Peyer's patch (tissue), 4 donors: ENCODE measurements around the gene DCAF17.

Source experiments
- POLR2A ChIP-seq, 2 donors: fragments of 450-650 bp; IDR thresholded peaks; one replicate each; pipeline ENCODE4 v1.5.1; 2017; ENCODE audit warnings: antibody characterized with exemption in 2 of 2, mild to moderate bottlenecking in 2 of 2, moderate library complexity in 2 of 2
- TF ChIP-seq, protein P1 (sequence below), 6 experiments: fragments of 450-650 bp in 4 of 6; fragments of 200-600 bp in 2 of 6; sonication (generic) in 1 of 6; IDR thresholded peaks; one replicate each; pipeline ENCODE4 v1.5.1; 2017 to 2019; ENCODE audit warnings: antibody characterized with exemption in 6 of 6, mild to moderate bottlenecking in 3 of 6, moderate library complexity in 1 of 6

DNA sequence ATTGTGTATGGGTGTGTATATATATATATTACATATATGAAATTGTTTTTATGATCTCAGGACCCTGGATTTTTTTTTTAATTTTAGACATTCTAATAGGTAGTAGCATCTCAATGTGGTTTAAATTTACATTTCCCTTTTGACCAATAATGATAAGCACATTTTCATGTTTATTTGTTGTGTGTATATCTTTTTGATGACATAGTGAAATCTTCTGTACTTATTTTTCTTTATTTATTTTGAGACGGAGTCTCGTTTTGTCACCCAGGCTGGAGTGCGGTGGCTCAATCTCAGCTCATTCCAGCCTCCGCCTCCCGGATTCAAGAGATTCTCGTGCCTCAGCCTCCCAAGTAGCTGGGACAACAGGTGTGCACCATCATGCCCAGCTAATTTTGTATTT is 53.2 kb downstream of the DCAF17 start:
- TF ChIP-seq, protein P1, sequence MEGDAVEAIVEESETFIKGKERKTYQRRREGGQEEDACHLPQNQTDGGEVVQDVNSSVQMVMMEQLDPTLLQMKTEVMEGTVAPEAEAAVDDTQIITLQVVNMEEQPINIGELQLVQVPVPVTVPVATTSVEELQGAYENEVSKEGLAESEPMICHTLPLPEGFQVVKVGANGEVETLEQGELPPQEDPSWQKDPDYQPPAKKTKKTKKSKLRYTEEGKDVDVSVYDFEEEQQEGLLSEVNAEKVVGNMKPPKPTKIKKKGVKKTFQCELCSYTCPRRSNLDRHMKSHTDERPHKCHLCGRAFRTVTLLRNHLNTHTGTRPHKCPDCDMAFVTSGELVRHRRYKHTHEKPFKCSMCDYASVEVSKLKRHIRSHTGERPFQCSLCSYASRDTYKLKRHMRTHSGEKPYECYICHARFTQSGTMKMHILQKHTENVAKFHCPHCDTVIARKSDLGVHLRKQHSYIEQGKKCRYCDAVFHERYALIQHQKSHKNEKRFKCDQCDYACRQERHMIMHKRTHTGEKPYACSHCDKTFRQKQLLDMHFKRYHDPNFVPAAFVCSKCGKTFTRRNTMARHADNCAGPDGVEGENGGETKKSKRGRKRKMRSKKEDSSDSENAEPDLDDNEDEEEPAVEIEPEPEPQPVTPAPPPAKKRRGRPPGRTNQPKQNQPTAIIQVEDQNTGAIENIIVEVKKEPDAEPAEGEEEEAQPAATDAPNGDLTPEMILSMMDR (IDR thresholded peaks at IDR 0.05), result no peak
- TF ChIP-seq POLR2A (IDR thresholded peaks at IDR 0.05), result no peak
